CD4-positive, alpha-beta T cell treated with Interleukin-21 for 1 hour (primary cell): ENCODE results near the gene BTG1.
"Not testable (repeated sequence)": the region's sequence is repeated elsewhere in the genome, so short reads cannot be mapped to it uniquely, and the experiment has no call there.

Source experiments
- DNase-seq: peaks from one replicate; pipeline ENCODE4 v3.0.0-alpha.2; 2020

The BTG1 gene

GRCh38 chr12:92094751-92095161 lies 50.9 kb downstream of the BTG1 start:
- no peak for DNase-seq

- DNase-seq, result not testable (repeated sequence)
Observed at GRCh38 chr12:92094301-92094700, 51.3 kb downstream of the BTG1 start.
